ENCODE measurements around the gene COG1. TPM values are rescaled to one million over a fixed set of nuclear protein-coding genes. Genes with fewer than 3 reads are reported as not detected.

Gene COG1
- total and polyA plus RNA-seq, 2 of the 8 experiments (the other 6 are each of a cell fraction or from before 2014, with no cell fraction given), result 11.0 to 19.5 TPM

DNA sequence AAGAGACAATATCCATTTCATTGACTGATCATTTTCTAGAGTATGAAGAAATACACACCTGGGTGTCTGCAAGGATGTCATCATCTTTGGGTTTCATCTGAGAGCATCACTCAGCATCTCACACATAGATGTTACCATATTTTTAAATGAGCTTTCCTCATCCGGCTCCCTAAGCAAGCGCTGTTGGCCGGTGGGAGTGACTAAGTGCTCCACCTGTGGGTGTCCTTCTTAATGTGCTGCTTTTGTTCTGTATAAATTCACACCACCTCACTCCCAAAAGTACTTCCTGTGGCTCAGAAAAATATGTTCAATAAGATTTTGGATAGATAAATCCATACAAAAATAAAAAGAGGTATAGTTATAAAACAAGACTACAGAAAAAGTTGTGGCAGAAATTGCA, 20.6 kb upstream of the COG1 start:
- no peak overlapping the region for H4K5ac ChIP-seq (ENCODE audit: insufficient read length, low read depth, low read length)
- H3K36me3 ChIP-seq (ENCODE audit: control insufficient read depth in 2 of 4, insufficient read depth in 4 of 4, low read length in 3 of 4), result peaks cover 0 to 3% (median under 1%) of the 10 kb centered on the region in 4 experiments; a peak in 2 of 8 replicates
- H3K18ac ChIP-seq (ENCODE audit: extremely low read depth, low read length), result no peak overlapping the region
- H3K27ac ChIP-seq (ENCODE audit: low read depth, low read length), result no peak overlapping the region
- H3K4me3 ChIP-seq (ENCODE audit: extremely low read depth in 1 of 4, insufficient read depth in 2 of 4, low read depth in 3 of 4, low read length in 4 of 4), result no peak overlapping the region
- H3K9me3 ChIP-seq (ENCODE audit: insufficient read depth in 2 of 2, low read depth in 1 of 2, low read length in 1 of 2), result no peaks in the 10 kb centered on the region; a peak in 1 of 4 replicates
- no peak overlapping the region for H2BK12ac ChIP-seq (ENCODE audit: low read depth, low read length)
- no peak overlapping the region for H2AK5ac ChIP-seq (ENCODE audit: low read depth, low read length)
- H2BK15ac ChIP-seq (ENCODE audit: low read length), result no peak overlapping the region
- FAIRE-seq (no peak), DNase-seq (ENCODE audit: low read depth in 1 of 2, low spot score in 2 of 2) (no peak)
- peaks cover 0 to 5% (median 3%) of the 10 kb centered on the region in 4 experiments; a peak in 3 of 7 replicates for H3K4me1 ChIP-seq (replicated peaks in 1 of 4; ENCODE audit: control insufficient read depth in 3 of 4, insufficient read depth in 4 of 4, low read length in 3 of 4)
- no peaks in the 10 kb centered on the region; the same call in 1 of the 2 replicates for H3K23me2 ChIP-seq (ENCODE audit: low read depth, low read length)
- peaks cover 0 to 2% of the 10 kb centered on the region in 2 experiments; a peak in 1 of 4 replicates for H3K79me2 ChIP-seq (ENCODE audit: control insufficient read depth in 1 of 2, insufficient read depth in 2 of 2, low read length in 2 of 2)
- no peak overlapping the region for H3K56ac ChIP-seq (replicated peaks; ENCODE audit: insufficient read length, low read depth, low read length)
- no peak overlapping the region for H4K91ac ChIP-seq (replicated peaks; ENCODE audit: insufficient read length, low read length)
- H2AFZ ChIP-seq (ENCODE audit: low read length), result no peak overlapping the region
- ChIA-PET POLR2A (ENCODE audit: partially characterized antibody) (interaction anchor here (0.6 kb wide), 1 partner anchor 552 kb away, joined by 3 read pairs; no protein-coding TSS in a partner anchor), CTCF (ENCODE audit: partially characterized antibody) (interaction anchor here (0.5 to 6.3 kb wide), 7 partner anchors 16 to 616 kb away, joined by 3 to 27 read pairs (median 5); no protein-coding TSS in a partner anchor)
- H4K8ac ChIP-seq (ENCODE audit: extremely low read depth, insufficient read depth, low read length), result no peak overlapping the region
- TF ChIP-seq EP300 (IDR thresholded peaks at IDR 0.05; ENCODE audit: borderline replicate concordance in 1 of 2, low read depth in 2 of 2, low read length in 2 of 2), result no peak
- TF ChIP-seq RAD21 (IDR thresholded peaks at IDR 0.05 in 1 of 2, conservative IDR thresholded peaks at IDR 0.05 in 1 of 2; ENCODE audit: low read depth in 2 of 2, low read length in 2 of 2), result peak; percentile 6 to 7; a peak in 1 of 4 replicates
- no peaks in the 10 kb centered on the region; the same call in 1 of the 2 replicates for H3K79me1 ChIP-seq (ENCODE audit: low read depth, low read length)
- H3K23ac ChIP-seq (ENCODE audit: insufficient read length), result no peak overlapping the region
- no peak overlapping the region for H3K9ac ChIP-seq (replicated peaks in 1 of 4; ENCODE audit: extremely low read depth in 1 of 4, low read depth in 3 of 4, low read length in 3 of 4)
- 85% methylated on average over 3 of the region's 3 CpGs; no CpG with 5 or more reads in 1 of the 2 experiments for WGBS, 2 experiments (ENCODE audit: extremely low coverage in 1 of 2, insufficient coverage in 1 of 2, insufficient read length in 1 of 2, insufficient replicate concordance in 2 of 2, low coverage in 1 of 2, low lambda C conversion rate in 2 of 2, missing lambda C conversion rate in 1 of 2)
- peaks cover under 1 to 8% (median 5%) of the 10 kb centered on the region in 4 experiments; a peak in 6 of 7 replicates for H3K27me3 ChIP-seq (replicated peaks in 1 of 4; ENCODE audit: control insufficient read depth in 3 of 4, extremely low read depth in 1 of 4, insufficient read depth in 3 of 4, low read length in 3 of 4)
- no peak overlapping the region for H2BK20ac ChIP-seq (ENCODE audit: low read length)
- no peak overlapping the region for H2BK120ac ChIP-seq (replicated peaks; ENCODE audit: low read depth, low read length)
- H2BK5ac ChIP-seq (ENCODE audit: low read depth, low read length), result no peak overlapping the region
- no peak overlapping the region for H3K4ac ChIP-seq (replicated peaks; ENCODE audit: insufficient read length, low read depth, low read length)
- no peak overlapping the region for H3K4me2 ChIP-seq (ENCODE audit: insufficient read depth in 1 of 2, low read depth in 2 of 2, low read length in 2 of 2)
- peaks cover 0 to 1% of the 10 kb centered on the region in 2 experiments for H4K20me1 ChIP-seq (replicated peaks in 1 of 2; ENCODE audit: control insufficient read depth in 1 of 2, insufficient read depth in 2 of 2, low read length in 2 of 2)
- H3K14ac ChIP-seq (ENCODE audit: insufficient read length), result no peak overlapping the region
